ENCODE results near the gene RPS19BP1. TPM values are rescaled to one million over a fixed set of nuclear protein-coding genes. Genes with fewer than 3 reads are reported as not detected.

RPS19BP1 gene
- total and polyA plus RNA-seq, 9 donors = 9.1 to 130 (median 44.2) TPM

DNA sequence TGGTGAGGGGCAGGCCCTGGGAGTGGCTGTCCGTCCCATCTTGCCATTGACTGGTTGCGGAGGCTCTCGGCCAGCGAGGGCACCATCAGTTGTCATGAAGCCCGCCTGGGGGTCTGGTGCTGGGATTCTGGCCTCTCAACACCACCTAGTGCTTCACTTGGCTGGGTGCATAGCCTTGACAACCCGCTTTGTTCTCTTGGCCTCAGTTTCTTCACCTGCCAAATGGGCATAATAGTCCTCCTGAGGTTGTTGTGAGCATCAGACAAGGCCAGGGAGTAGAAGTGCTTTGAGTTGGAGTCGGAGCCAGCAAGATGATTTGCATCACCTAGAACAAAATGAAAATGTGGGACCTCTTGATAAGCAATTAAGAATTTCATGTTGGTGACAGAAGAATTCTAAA is 36.5 kb upstream of the RPS19BP1 start:
- intact Hi-C loops (cut with DNase I) = no loop called here
- Histone ChIP-seq H3K9me3 (no peaks in the 10 kb centered on the region), H3K27me3 (no peaks in the 10 kb centered on the region), H3K27ac (no peak overlapping the region), H3K4me3 (no peak overlapping the region), H3K36me3 (no peaks in the 10 kb centered on the region), H3K4me1 (ENCODE audit: insufficient read depth) (no peaks in the 10 kb centered on the region)
- WGBS, 3 donors = 93 to 97% (median 97%) methylated on average over 7 of the region's 7 CpGs
- no peak for DNase-seq
- TF ChIP-seq POLR2A (IDR thresholded peaks at IDR 0.05) (no peak), EP300 (IDR thresholded peaks at IDR 0.05) (no peak)
- TF ChIP-seq, protein P1, sequence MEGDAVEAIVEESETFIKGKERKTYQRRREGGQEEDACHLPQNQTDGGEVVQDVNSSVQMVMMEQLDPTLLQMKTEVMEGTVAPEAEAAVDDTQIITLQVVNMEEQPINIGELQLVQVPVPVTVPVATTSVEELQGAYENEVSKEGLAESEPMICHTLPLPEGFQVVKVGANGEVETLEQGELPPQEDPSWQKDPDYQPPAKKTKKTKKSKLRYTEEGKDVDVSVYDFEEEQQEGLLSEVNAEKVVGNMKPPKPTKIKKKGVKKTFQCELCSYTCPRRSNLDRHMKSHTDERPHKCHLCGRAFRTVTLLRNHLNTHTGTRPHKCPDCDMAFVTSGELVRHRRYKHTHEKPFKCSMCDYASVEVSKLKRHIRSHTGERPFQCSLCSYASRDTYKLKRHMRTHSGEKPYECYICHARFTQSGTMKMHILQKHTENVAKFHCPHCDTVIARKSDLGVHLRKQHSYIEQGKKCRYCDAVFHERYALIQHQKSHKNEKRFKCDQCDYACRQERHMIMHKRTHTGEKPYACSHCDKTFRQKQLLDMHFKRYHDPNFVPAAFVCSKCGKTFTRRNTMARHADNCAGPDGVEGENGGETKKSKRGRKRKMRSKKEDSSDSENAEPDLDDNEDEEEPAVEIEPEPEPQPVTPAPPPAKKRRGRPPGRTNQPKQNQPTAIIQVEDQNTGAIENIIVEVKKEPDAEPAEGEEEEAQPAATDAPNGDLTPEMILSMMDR (IDR thresholded peaks at IDR 0.05) = no peak

DNA sequence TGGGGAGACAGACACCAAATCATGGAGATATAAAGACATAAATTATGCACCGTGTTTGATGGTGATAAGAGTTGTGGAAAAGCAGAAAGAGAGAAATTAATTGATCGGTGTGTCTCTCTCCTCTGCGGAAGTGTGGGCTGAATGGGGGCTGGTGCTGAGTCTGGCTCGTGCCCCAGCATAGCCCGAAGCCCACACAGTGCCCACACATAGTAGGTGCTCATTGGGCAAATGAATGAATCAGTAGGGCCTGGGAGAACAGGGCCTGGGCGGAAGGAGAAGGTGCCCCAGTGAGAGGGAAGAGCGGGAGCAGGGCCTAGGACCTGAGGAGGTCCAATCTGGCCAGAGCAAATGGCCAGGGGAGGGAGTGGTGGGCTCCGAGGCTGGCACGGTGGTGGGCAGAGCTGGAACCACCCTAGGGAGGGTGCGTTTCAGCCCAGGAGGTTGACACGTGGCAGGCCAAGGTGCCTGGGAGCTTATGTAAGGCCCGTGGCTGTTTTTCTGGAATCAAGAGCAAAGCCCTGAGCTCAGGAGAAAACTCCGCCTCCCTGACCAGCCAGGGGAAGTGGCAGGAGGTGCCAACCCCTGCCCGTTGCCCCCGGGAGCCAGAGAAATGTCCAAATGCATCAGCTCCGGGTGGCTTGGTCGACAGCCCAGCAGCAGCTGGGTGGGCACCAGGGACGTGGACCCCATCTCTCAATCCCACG is 35.9 kb upstream of the RPS19BP1 start:
- 65 to 72% (median 72%) methylated on average over 19 of the region's 19 CpGs for WGBS, 3 donors
- DNase-seq = no peak
- Histone ChIP-seq H3K36me3 (no peaks in the 10 kb centered on the region), H3K27ac (no peak overlapping the region), H3K4me3 (no peak overlapping the region), H3K27me3 (no peaks in the 10 kb centered on the region), H3K4me1 (ENCODE audit: insufficient read depth) (no peaks in the 10 kb centered on the region), H3K9me3 (no peaks in the 10 kb centered on the region)
- TF ChIP-seq, protein P1 (IDR thresholded peaks at IDR 0.05) = no peak
- TF ChIP-seq POLR2A (IDR thresholded peaks at IDR 0.05) = no peak
- no peak for TF ChIP-seq EP300 (IDR thresholded peaks at IDR 0.05)
- intact Hi-C loops (cut with DNase I) = no loop called here

DNA sequence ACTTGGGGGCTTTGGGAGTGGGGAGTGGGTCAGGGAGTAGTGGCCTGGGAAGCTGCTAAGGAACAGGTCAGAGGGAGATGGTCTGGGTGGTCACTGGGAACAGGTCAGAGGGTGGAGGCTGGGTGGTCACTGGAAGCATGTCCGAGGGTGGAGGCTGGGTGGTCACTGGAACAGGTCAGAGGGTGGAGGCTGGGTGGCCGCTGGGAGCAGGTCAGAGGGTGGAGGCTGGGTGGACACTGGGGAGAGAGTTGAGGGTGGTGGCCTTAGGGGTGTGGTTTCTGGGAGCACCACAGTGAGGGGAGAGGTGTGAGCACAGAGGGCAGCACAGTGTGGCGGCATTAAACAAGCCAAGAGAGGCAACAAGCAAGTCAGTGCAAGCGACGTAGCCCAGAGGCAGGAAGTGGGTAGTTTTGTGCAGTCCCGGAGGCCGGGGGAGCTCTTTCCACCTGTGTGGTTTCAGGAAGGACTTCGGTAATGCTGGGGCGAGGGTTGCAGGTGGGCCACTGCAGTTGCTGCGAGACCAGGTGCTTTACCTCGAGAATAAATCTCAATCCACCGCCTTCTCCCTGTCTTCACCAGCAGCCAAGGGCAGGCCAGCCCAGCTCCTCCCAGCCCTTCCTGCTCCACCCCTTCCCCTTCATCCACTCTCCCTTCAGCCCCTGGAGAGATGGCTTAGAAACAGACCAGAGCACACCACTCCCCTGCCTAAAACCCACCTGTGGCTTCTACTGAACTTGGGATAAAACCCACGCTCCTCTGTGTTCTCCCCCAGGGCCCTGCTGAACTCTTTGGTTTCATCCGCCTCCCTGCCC is 34.8 kb upstream of the RPS19BP1 start:
- intact Hi-C loops (cut with DNase I) = no loop called here
- TF ChIP-seq EP300 (IDR thresholded peaks at IDR 0.05) = no peak
- TF ChIP-seq, protein P1 (IDR thresholded peaks at IDR 0.05) = no peak
- no peak for TF ChIP-seq POLR2A (IDR thresholded peaks at IDR 0.05)
- Histone ChIP-seq H3K9me3 (no peaks in the 10 kb centered on the region), H3K27me3 (no peaks in the 10 kb centered on the region), H3K36me3 (no peaks in the 10 kb centered on the region), H3K4me3 (no peak overlapping the region), H3K4me1 (ENCODE audit: insufficient read depth) (no peaks in the 10 kb centered on the region), H3K27ac (no peak overlapping the region)
- 68 to 72% (median 70%) methylated on average over 14 of the region's 14 CpGs for WGBS, 3 donors
- no peak for DNase-seq

DNA sequence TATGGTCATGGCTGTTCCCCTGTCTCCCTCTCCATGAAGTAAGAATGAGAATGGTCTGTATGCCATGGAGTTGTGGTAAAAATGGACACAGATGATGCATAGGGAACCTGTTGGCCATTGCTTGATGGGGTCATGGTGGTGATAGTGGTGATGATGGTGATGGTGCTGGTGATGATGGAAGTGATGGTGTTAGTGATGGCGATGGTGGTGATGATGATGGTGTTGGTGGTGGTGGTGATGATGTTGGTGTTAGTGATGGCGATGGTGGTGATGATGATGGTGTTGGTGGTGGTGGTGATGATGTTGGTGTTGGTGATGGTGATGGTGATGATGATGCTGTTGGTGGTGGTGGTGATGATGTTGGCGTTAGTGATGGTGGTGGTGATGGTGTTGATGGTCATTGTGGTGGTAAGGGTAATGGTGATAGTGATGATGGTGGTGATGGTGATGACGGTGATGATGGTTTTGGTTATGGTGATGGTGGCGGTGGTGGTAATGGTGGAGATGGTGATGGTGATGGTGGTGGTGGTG is 32.9 kb upstream of the RPS19BP1 start:
- no peaks in the 10 kb centered on the region for H3K27me3 ChIP-seq
- TF ChIP-seq EP300 (IDR thresholded peaks at IDR 0.05) (no peak), POLR2A (IDR thresholded peaks at IDR 0.05) (no peak)
- TF ChIP-seq, protein P1 (IDR thresholded peaks at IDR 0.05) = no peak
- no peak overlapping the region for H3K27ac ChIP-seq
- no peaks in the 10 kb centered on the region for H3K9me3 ChIP-seq
- H3K36me3 ChIP-seq = no peaks in the 10 kb centered on the region
- intact Hi-C loops (cut with DNase I) = no loop called here
- DNase-seq = no peak
- 91 to 99% (median 94%) methylated on average over 5 of the region's 5 CpGs for WGBS, 3 donors
- no peak overlapping the region for H3K4me3 ChIP-seq
- no peaks in the 10 kb centered on the region for H3K4me1 ChIP-seq (ENCODE audit: insufficient read depth)
